Tibial artery (tissue), 4 donors: ENCODE results near the gene ABCA12.

ENCODE experiments used
- DNase-seq, 2 donors: peaks; one replicate each; pipeline ENCODE4 v3.0.0-alpha.2; 2019
- H3K27ac ChIP-seq, 2 donors: fragments of 200-600 bp; sonication (generic) in 1 of 2; 1 replicate in 1 of 2; 2 replicates in 1 of 2; pipeline ENCODE4 v1.5.1; 2018 to 2019; ENCODE audit warnings: mild to moderate bottlenecking in 1 of 2
- H3K27me3 ChIP-seq, 2 donors: fragments of 200-600 bp; sonication (generic) in 1 of 2; one replicate each; pipeline versions ENCODE4 v1.5.1 to v1.6.0; 2016 to 2019
- H3K36me3 ChIP-seq, 3 donors: fragments of 200-600 bp; sonication (generic) in 2 of 3; one replicate each; pipeline ENCODE4 v1.5.1; 2016 to 2019; ENCODE audit warnings: mild to moderate bottlenecking in 2 of 3
- H3K4me1 ChIP-seq, 4 donors: fragments of 200-600 bp; sonication (generic) in 2 of 4; 1 replicate in 3 of 4; 2 replicates in 1 of 4; pipeline ENCODE4 v1.5.1; 2016 to 2019
- H3K4me3 ChIP-seq, 2 donors: fragments of 200-600 bp; sonication (generic) in 1 of 2; 1 replicate in 1 of 2; 2 replicates in 1 of 2; pipeline ENCODE4 v1.5.1; 2018 to 2019; ENCODE audit warnings: mild to moderate bottlenecking in 2 of 2
- H3K9me3 ChIP-seq, 3 donors: fragments of 200-600 bp; sonication (generic) in 1 of 3; one replicate each; pipeline ENCODE4 v1.5.1; 2016 to 2019
- CTCF ChIP-seq, 2 experiments: fragments of 200-600 bp in 1 of 2; fragments of 450-650 bp in 1 of 2; IDR thresholded peaks; one replicate each; pipeline ENCODE4 v1.5.1; 2017 to 2019; ENCODE audit warnings: antibody characterized with exemption in 2 of 2, mild to moderate bottlenecking in 1 of 2, moderate library complexity in 1 of 2
- intact Hi-C: fragments of 100-400 bp; cut with DNase I; formaldehyde crosslinking; loops from one replicate; pipeline ENCODE4 v1.15.0; 2023; ENCODE audit warnings: low total_unique reads

Gene ABCA12

DNA sequence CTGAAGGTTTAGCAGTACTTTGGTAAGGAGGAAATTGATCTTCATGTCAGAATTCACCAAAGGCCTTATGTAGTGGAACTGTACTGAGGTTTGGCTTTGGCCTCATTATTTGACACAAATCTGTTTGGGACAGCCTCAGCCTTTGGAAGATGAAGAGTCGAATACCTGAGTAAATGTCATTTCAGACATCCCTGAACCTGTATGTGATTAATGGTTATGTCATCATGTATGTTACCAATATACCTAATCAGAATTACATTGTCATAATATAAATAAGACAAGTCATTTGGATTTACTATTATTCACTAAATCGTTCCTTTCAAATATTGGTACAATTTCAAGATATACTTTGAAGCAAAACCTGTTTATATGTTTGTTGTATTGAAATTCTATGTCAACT, 10.6 kb upstream of the ABCA12 start:
- no peak for TF ChIP-seq CTCF (IDR thresholded peaks at IDR 0.05)
- Histone ChIP-seq H3K27me3 (no peaks in the 10 kb centered on the region), H3K4me3 (no peak overlapping the region), H3K27ac (no peak overlapping the region), H3K36me3 (no peaks in the 10 kb centered on the region), H3K9me3 (no peaks in the 10 kb centered on the region), H3K4me1 (no peaks in the 10 kb centered on the region)
- intact Hi-C loops: no loop called here
- no peak for DNase-seq

DNA sequence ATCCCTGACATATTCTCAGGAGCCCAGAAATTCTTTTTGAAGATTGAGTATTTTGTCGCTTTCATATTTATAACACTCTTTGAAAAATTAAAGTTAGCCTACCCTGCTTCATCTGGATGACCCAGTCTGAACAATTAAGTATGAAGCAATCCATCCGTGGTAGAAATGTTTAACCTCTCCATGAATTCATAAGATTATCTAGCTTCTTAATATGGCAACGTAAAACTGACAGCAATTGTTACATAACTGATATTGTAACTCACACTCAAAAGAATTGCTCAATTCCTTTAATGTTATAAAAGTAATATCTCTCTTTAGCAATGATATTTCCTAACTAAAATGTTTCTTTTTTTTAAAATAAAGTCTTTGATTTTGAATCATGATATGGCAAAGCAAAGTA, 7.2 kb upstream of the ABCA12 start:
- Histone ChIP-seq H3K4me3 (no peak overlapping the region), H3K36me3 (no peaks in the 10 kb centered on the region), H3K9me3 (no peaks in the 10 kb centered on the region), H3K4me1 (no peaks in the 10 kb centered on the region), H3K27me3 (no peaks in the 10 kb centered on the region), H3K27ac (no peak overlapping the region)
- intact Hi-C loops: no loop called here
- TF ChIP-seq CTCF (IDR thresholded peaks at IDR 0.05): no peak
- no peak for DNase-seq

DNA sequence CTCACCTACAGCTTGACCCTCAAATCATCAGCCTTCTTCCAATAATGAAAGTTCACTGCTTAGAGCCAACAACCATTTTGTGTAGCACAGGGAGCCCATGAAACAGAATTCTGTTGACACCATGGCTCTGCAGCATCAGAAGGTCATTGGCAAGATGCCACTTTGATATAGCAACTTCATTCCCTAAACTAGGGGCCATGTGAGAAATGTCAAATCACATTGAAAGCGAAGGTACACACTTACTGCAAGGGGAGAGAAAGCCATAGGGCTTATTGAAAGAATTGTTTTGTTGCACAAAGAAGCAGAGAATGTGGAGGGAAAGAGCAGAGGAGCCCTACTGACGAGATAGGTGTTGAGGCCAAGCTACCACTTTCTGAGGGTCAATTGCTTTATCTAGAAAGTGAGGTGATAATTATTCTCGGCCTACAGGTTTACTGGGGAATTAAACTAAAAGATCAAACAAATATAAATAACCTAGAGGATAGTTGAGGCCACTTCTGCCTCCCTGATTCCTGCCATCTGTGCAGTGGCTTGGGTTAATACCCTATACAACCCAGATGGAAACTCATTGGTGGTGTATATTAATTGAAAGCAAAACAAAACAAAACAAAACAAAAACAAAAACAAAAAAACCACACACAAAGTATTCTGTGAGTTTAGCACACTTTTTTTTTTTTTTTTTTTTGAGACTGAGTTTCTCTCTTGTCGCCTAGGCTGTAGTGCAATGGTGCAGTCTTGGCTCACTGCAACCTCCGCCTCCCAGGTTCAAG, 5.9 kb upstream of the ABCA12 start:
- Histone ChIP-seq H3K36me3 (no peaks in the 10 kb centered on the region), H3K9me3 (no peaks in the 10 kb centered on the region), H3K4me3 (no peak overlapping the region), H3K27me3 (no peaks in the 10 kb centered on the region), H3K4me1 (no peaks in the 10 kb centered on the region), H3K27ac (no peak overlapping the region)
- DNase-seq: no peak
- no peak for TF ChIP-seq CTCF (IDR thresholded peaks at IDR 0.05)
- intact Hi-C loops: no loop called here

DNA sequence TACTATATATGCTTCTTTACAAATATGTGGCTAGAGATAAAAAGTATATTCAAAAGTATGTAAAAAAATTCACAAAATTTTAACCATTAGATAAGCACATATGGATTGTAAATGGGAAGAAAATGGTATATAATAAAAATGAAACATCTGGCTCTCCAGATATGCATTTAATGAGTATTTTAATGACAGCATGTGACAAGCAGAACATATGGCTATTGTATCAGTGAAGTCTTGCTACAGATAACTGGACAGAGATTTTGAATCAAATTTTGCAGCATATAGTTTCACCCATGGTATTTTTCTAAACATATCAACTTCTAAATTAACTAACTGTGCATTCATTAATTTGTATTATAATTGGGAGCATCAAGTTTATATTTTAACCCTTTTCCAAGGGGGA, 5.0 kb upstream of the ABCA12 start:
- H3K4me3 ChIP-seq: no peak overlapping the region

GRCh38 chr2:215141706-215142105, 3.3 kb upstream of the ABCA12 start:
- intact Hi-C loops: no loop called here
- no peak for DNase-seq
- Histone ChIP-seq H3K36me3 (no peaks in the 10 kb centered on the region), H3K9me3 (no peaks in the 10 kb centered on the region), H3K4me1 (peaks cover 0 to 5% (median 0%) of the 10 kb centered on the region in 4 donors), H3K27me3 (no peaks in the 10 kb centered on the region), H3K4me3 (no peak overlapping the region), H3K27ac (no peak overlapping the region)
- no peak for TF ChIP-seq CTCF (IDR thresholded peaks at IDR 0.05)

More for the DNA sequence above, 5.0 kb upstream of the ABCA12 start:
- Histone ChIP-seq H3K27me3 (no peaks in the 10 kb centered on the region), H3K9me3 (no peaks in the 10 kb centered on the region), H3K27ac (no peak overlapping the region), H3K4me1 (no peaks in the 10 kb centered on the region), H3K36me3 (no peaks in the 10 kb centered on the region)
- no peak for DNase-seq
- intact Hi-C loops: no loop called here
- TF ChIP-seq CTCF (IDR thresholded peaks at IDR 0.05): no peak
